SK-N-SH (cell line): Measurements from ENCODE around the gene BACE2.

Source experiments
- ELF1 ChIP-seq: IDR thresholded peaks from 2 replicates; pipeline ENCODE4 v1.4.0; 2012
- EP300 ChIP-seq, 2 experiments: IDR thresholded peaks; 2 replicates each; pipeline versions ENCODE4 v1.4.0 to v1.6.1; 2012; ENCODE audit warnings: borderline replicate concordance in 1 of 2, low read depth in 1 of 2, low read length in 1 of 2
- FOXJ3 ChIP-seq: sonication (generic); formaldehyde crosslinking; IDR thresholded peaks from 2 replicates; pipeline ENCODE4 v1.5.1; 2020; ENCODE audit warnings: mild to moderate bottlenecking, missing genetic modification reagents
- GABPA ChIP-seq: IDR thresholded peaks from 2 replicates; pipeline ENCODE4 v1.4.0; 2012; ENCODE audit warnings: low read depth, mild to moderate bottlenecking
- JUND ChIP-seq: IDR thresholded peaks from 2 replicates; pipeline ENCODE4 v1.4.0; 2012
- NFIC ChIP-seq: IDR thresholded peaks from 2 replicates; pipeline ENCODE4 v1.4.0; 2012; ENCODE audit warnings: borderline replicate concordance
- RAD21 ChIP-seq: IDR thresholded peaks from 2 replicates; pipeline ENCODE4 v1.6.1; 2012; ENCODE audit warnings: mild to moderate bottlenecking, low read length
- RCOR1 ChIP-seq: fragments of 150-350 bp; IDR thresholded peaks from 2 replicates; pipeline ENCODE4 v1.6.1; 2017; ENCODE audit warnings: antibody characterized with exemption, low read length
- TAF1 ChIP-seq: IDR thresholded peaks from 2 replicates; pipeline ENCODE4 v1.6.1; 2012; ENCODE audit warnings: low read depth, mild to moderate bottlenecking, low read length, moderate library complexity, borderline replicate concordance
- TCF12 ChIP-seq: IDR thresholded peaks from 2 replicates; pipeline ENCODE4 v1.4.0; 2012
- USF1 ChIP-seq: IDR thresholded peaks from 2 replicates; pipeline ENCODE4 v1.4.0; 2012; ENCODE audit warnings: low read depth, borderline replicate concordance
- TF ChIP-seq, protein P1 (sequence below): fragments of 200-600 bp; sonication (generic); IDR thresholded peaks from 2 replicates; pipeline ENCODE4 v1.6.1; 2017; ENCODE audit warnings: antibody characterized with exemption, mild to moderate bottlenecking, moderate library complexity
- TF ChIP-seq, protein P2 (sequence below): IDR thresholded peaks from 2 replicates; pipeline ENCODE4 v1.6.1; 2012; ENCODE audit warnings: mild to moderate bottlenecking, low read depth, low read length, moderate library complexity
- TF ChIP-seq, protein P3 (sequence below): fragments of 150-350 bp; IDR thresholded peaks from 2 replicates; pipeline ENCODE4 v1.6.1; 2016; ENCODE audit warnings: mild to moderate bottlenecking, low read depth, low read length

DNA sequence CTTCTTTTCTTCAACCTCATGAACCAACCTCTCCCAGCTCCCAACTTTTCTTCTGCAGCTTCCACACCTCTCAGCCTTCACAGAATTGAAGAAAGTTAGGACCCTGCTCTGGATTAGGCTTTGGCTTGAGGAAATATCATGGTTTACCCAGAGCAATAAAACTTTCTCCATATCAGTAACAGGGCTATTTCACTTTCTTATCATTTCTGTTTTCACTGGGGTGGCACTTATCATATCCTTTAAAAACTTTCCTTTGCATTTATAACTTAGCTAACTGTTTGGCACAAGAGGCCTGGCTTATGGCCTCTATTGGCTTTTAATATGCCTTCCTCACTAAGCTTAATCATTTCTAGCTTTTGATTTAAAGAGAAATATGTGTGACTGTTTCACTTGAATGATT lies 139.3 kb downstream of the BACE2 start:
- TF ChIP-seq, protein P1, sequence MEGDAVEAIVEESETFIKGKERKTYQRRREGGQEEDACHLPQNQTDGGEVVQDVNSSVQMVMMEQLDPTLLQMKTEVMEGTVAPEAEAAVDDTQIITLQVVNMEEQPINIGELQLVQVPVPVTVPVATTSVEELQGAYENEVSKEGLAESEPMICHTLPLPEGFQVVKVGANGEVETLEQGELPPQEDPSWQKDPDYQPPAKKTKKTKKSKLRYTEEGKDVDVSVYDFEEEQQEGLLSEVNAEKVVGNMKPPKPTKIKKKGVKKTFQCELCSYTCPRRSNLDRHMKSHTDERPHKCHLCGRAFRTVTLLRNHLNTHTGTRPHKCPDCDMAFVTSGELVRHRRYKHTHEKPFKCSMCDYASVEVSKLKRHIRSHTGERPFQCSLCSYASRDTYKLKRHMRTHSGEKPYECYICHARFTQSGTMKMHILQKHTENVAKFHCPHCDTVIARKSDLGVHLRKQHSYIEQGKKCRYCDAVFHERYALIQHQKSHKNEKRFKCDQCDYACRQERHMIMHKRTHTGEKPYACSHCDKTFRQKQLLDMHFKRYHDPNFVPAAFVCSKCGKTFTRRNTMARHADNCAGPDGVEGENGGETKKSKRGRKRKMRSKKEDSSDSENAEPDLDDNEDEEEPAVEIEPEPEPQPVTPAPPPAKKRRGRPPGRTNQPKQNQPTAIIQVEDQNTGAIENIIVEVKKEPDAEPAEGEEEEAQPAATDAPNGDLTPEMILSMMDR: no peak
- TF ChIP-seq FOXJ3 (no peak), JUND (no peak), EP300 (IDR thresholded peaks at IDR 0.05; ENCODE audit: borderline replicate concordance in 1 of 2, low read depth in 1 of 2, low read length in 1 of 2) (no peak), GABPA (no peak), USF1 (no peak), ELF1 (no peak), TAF1 (no peak), RCOR1 (no peak), TCF12 (no peak), RAD21 (no peak), NFIC (no peak)
- TF ChIP-seq, protein P2, sequence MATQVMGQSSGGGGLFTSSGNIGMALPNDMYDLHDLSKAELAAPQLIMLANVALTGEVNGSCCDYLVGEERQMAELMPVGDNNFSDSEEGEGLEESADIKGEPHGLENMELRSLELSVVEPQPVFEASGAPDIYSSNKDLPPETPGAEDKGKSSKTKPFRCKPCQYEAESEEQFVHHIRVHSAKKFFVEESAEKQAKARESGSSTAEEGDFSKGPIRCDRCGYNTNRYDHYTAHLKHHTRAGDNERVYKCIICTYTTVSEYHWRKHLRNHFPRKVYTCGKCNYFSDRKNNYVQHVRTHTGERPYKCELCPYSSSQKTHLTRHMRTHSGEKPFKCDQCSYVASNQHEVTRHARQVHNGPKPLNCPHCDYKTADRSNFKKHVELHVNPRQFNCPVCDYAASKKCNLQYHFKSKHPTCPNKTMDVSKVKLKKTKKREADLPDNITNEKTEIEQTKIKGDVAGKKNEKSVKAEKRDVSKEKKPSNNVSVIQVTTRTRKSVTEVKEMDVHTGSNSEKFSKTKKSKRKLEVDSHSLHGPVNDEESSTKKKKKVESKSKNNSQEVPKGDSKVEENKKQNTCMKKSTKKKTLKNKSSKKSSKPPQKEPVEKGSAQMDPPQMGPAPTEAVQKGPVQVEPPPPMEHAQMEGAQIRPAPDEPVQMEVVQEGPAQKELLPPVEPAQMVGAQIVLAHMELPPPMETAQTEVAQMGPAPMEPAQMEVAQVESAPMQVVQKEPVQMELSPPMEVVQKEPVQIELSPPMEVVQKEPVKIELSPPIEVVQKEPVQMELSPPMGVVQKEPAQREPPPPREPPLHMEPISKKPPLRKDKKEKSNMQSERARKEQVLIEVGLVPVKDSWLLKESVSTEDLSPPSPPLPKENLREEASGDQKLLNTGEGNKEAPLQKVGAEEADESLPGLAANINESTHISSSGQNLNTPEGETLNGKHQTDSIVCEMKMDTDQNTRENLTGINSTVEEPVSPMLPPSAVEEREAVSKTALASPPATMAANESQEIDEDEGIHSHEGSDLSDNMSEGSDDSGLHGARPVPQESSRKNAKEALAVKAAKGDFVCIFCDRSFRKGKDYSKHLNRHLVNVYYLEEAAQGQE: no peak
- TF ChIP-seq, protein P3, sequence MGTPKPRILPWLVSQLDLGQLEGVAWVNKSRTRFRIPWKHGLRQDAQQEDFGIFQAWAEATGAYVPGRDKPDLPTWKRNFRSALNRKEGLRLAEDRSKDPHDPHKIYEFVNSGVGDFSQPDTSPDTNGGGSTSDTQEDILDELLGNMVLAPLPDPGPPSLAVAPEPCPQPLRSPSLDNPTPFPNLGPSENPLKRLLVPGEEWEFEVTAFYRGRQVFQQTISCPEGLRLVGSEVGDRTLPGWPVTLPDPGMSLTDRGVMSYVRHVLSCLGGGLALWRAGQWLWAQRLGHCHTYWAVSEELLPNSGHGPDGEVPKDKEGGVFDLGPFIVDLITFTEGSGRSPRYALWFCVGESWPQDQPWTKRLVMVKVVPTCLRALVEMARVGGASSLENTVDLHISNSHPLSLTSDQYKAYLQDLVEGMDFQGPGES: no peak
